ENCODE results near the gene FILIP1L.

The FILIP1L gene

DNA sequence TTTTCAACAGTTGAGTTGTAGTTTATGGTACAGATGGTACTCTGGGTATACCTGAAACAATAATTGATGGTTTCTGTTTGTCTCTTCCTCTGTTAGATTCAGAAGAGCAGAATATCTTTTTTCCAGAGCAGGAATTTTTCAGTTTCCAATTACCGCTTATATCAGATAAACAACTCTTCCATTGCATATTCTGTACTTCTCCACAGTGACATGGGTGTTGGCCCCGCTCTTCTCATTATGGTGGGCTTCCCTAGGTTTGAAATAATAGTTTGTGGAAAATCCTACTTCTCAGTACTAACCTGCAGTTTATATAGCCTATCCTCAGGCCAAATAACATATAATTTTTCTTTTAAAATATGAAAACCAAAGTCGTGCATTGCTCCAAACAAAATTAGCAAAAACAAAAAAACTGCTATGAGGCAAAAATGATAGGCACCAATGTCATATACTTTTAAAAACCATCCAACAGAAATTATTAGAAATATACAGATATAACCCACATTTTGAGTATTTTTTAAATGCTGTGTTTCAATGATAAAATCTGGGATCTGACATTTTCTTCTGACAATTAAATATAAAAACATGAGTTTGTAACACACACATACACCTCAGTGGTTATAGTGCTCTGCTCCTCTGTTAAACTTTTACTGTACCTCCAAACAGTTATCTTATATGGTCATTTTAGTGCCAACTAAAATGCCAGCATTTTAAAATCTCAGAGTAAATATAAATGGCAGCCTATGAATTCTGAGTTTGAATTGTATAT is 239.9 kb downstream of the FILIP1L start:
- no peak for TF ChIP-seq ZBTB7A (IDR thresholded peaks at IDR 0.05; ENCODE audit: low read depth)
- TF ChIP-seq, protein P1, sequence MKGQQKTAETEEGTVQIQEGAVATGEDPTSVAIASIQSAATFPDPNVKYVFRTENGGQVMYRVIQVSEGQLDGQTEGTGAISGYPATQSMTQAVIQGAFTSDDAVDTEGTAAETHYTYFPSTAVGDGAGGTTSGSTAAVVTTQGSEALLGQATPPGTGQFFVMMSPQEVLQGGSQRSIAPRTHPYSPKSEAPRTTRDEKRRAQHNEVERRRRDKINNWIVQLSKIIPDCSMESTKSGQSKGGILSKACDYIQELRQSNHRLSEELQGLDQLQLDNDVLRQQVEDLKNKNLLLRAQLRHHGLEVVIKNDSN (IDR thresholded peaks at IDR 0.05), result no peak

DNA sequence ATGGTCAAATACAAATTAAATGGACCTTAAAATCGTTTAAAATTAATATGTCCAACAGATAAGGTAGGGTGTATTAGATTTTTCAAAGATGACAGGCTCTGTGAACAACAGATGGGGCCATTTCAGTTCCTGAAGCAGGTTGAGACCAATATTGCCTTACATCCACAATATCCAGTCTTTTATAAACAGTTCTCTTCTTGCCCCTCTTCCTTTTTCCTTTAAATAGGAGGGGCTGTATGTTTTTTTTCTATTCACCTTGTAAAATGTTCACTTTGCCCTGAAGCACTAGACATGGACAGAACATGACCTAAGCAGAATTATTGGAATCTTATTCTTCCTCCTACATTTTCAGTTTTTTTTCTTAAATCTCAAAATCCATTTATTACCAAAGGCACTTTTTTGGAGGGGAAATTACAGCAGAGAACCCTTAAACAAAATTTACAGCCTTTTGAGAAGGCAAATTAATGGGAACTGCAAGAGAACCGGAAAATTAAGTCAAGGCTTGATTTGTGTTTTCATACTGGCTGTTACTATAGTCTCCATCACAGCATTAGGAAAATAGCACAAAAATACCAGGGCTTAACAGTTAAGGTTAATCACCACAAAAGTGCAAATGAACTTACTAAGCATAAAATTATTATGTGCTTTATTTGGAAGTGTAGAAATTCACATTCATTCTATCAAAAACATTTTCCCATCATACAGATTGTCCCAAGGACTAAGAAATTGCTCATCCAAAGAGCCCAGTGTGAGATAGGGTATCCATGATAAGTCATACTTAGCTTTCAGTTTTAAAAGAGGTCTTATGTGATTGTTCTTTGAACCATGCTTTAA is 240.8 kb downstream of the FILIP1L start:
- TF ChIP-seq ZBTB7A (IDR thresholded peaks at IDR 0.05; ENCODE audit: low read depth), result no peak
- TF ChIP-seq FOXM1 (IDR thresholded peaks at IDR 0.05; ENCODE audit: borderline replicate concordance, low read depth), result no peak
- TF ChIP-seq, protein P2, sequence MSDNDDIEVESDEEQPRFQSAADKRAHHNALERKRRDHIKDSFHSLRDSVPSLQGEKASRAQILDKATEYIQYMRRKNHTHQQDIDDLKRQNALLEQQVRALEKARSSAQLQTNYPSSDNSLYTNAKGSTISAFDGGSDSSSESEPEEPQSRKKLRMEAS (IDR thresholded peaks at IDR 0.05), result no peak
- TF ChIP-seq YY1 (IDR thresholded peaks at IDR 0.05; ENCODE audit: low read depth), result no peak
- no peak for TF ChIP-seq EGR1 (IDR thresholded peaks at IDR 0.05)
- no peak for TF ChIP-seq TAF1 (IDR thresholded peaks at IDR 0.05; ENCODE audit: low read depth)
- TF ChIP-seq RAD21 (IDR thresholded peaks at IDR 0.05; ENCODE audit: low read depth), result no peak
- TF ChIP-seq TEAD4 (IDR thresholded peaks at IDR 0.05), result no peak
- no peak for TF ChIP-seq EP300 (IDR thresholded peaks at IDR 0.05; ENCODE audit: borderline replicate concordance)
- TF ChIP-seq CREB1 (IDR thresholded peaks at IDR 0.05; ENCODE audit: low read depth), result no peak
- no peak for TF ChIP-seq CEBPB (IDR thresholded peaks at IDR 0.05)
- TF ChIP-seq, protein P3, sequence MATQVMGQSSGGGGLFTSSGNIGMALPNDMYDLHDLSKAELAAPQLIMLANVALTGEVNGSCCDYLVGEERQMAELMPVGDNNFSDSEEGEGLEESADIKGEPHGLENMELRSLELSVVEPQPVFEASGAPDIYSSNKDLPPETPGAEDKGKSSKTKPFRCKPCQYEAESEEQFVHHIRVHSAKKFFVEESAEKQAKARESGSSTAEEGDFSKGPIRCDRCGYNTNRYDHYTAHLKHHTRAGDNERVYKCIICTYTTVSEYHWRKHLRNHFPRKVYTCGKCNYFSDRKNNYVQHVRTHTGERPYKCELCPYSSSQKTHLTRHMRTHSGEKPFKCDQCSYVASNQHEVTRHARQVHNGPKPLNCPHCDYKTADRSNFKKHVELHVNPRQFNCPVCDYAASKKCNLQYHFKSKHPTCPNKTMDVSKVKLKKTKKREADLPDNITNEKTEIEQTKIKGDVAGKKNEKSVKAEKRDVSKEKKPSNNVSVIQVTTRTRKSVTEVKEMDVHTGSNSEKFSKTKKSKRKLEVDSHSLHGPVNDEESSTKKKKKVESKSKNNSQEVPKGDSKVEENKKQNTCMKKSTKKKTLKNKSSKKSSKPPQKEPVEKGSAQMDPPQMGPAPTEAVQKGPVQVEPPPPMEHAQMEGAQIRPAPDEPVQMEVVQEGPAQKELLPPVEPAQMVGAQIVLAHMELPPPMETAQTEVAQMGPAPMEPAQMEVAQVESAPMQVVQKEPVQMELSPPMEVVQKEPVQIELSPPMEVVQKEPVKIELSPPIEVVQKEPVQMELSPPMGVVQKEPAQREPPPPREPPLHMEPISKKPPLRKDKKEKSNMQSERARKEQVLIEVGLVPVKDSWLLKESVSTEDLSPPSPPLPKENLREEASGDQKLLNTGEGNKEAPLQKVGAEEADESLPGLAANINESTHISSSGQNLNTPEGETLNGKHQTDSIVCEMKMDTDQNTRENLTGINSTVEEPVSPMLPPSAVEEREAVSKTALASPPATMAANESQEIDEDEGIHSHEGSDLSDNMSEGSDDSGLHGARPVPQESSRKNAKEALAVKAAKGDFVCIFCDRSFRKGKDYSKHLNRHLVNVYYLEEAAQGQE (IDR thresholded peaks at IDR 0.05; ENCODE audit: low read depth), result no peak
- TF ChIP-seq, protein P1 (IDR thresholded peaks at IDR 0.05), result no peak
- no peak for TF ChIP-seq NFIC (IDR thresholded peaks at IDR 0.05)

DNA sequence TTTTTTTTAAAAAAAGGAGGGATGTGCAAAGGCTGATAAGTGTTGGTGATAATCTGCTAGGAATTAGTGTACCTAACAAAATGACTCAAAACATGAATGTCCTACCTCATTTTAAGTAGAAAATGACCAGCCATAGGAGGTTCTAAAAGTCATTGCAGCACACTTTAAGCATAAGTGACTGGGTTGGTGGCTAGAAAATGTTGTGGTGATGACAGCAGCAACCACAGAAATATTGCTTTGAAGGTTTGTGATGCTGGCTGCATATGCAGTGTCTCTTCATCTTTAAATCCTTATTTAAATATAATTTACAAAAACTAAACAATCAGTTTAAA is 241.4 kb downstream of the FILIP1L start:
- no peak for TF ChIP-seq YY1 (IDR thresholded peaks at IDR 0.05; ENCODE audit: low read depth)
- TF ChIP-seq NFIC (IDR thresholded peaks at IDR 0.05), result no peak
- TF ChIP-seq FOXM1 (IDR thresholded peaks at IDR 0.05; ENCODE audit: borderline replicate concordance, low read depth), result no peak
- no peak for TF ChIP-seq EP300 (IDR thresholded peaks at IDR 0.05; ENCODE audit: borderline replicate concordance)
- no peak for TF ChIP-seq TEAD4 (IDR thresholded peaks at IDR 0.05)
- no peak for TF ChIP-seq RAD21 (IDR thresholded peaks at IDR 0.05; ENCODE audit: low read depth)
- no peak for TF ChIP-seq CEBPB (IDR thresholded peaks at IDR 0.05)
- TF ChIP-seq ZBTB7A (IDR thresholded peaks at IDR 0.05; ENCODE audit: low read depth), result no peak
- TF ChIP-seq TAF1 (IDR thresholded peaks at IDR 0.05; ENCODE audit: low read depth), result no peak
- no peak for TF ChIP-seq TCF12 (IDR thresholded peaks at IDR 0.05; ENCODE audit: low read depth)
- no peak for TF ChIP-seq CREB1 (IDR thresholded peaks at IDR 0.05; ENCODE audit: low read depth)
- TF ChIP-seq, protein P3 (IDR thresholded peaks at IDR 0.05; ENCODE audit: low read depth), result no peak
- TF ChIP-seq EGR1 (IDR thresholded peaks at IDR 0.05), result no peak
- TF ChIP-seq, protein P2 (IDR thresholded peaks at IDR 0.05), result no peak

DNA sequence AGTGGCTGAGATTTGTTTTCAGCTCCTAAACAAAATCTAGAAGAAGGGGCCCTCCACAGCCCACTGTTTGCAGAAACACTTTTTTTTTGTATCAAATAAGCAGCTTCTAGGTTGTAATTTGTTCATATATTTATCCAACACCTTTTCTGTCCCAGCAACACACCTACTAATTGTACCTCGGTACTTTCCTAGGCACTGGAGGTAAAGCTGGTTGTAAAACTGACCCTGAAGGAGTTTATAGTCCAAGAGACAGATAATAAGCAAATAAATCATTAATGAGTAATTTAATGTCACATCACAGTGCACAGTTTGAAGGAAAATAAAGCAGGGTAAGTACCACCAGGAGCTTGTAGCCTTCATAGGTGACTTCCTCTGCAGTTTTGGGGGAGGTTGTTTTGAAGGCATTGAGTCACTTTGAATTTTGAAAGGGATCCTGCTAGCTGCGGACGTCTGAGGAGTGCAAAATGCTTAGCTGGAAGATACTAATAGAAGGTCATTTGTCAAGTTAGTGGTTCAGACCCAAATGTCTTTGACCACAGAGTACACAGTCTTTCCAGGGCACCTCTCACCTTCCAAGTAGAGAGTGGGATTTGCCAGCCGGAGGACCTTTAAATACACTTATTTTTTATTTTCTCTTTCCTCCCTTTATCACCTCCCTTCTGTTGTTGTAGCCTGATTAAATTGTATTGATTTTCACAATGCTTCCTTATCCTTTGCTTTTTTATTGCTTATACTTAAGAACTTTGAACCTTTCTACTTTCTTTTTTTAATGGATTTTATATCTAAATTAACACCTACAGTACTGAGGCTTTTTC is 242.9 kb downstream of the FILIP1L start:
- TF ChIP-seq EGR1 (IDR thresholded peaks at IDR 0.05), result no peak
- TF ChIP-seq TAF1 (IDR thresholded peaks at IDR 0.05; ENCODE audit: low read depth), result no peak
- no peak for TF ChIP-seq NFIC (IDR thresholded peaks at IDR 0.05)
- TF ChIP-seq FOXM1 (IDR thresholded peaks at IDR 0.05; ENCODE audit: borderline replicate concordance, low read depth), result no peak
- TF ChIP-seq, protein P1 (IDR thresholded peaks at IDR 0.05), result no peak
- no peak for TF ChIP-seq TEAD4 (IDR thresholded peaks at IDR 0.05)
- no peak for TF ChIP-seq EP300 (IDR thresholded peaks at IDR 0.05; ENCODE audit: borderline replicate concordance)
- TF ChIP-seq CEBPB (IDR thresholded peaks at IDR 0.05), result no peak
- TF ChIP-seq ZBTB7A (IDR thresholded peaks at IDR 0.05; ENCODE audit: low read depth), result no peak
- TF ChIP-seq, protein P3 (IDR thresholded peaks at IDR 0.05; ENCODE audit: low read depth), result no peak
- no peak for TF ChIP-seq YY1 (IDR thresholded peaks at IDR 0.05; ENCODE audit: low read depth)
- no peak for TF ChIP-seq RAD21 (IDR thresholded peaks at IDR 0.05; ENCODE audit: low read depth)
- TF ChIP-seq TCF12 (IDR thresholded peaks at IDR 0.05; ENCODE audit: low read depth), result no peak
- TF ChIP-seq, protein P2 (IDR thresholded peaks at IDR 0.05), result no peak
